ENCODE data around the gene RASD1. TPM values are rescaled to one million over a fixed set of nuclear protein-coding genes. Genes with fewer than 3 reads are reported as not detected.

Gene RASD1
- total RNA-seq, 1 experiment from 2014 or later: 11.0 TPM

DNA sequence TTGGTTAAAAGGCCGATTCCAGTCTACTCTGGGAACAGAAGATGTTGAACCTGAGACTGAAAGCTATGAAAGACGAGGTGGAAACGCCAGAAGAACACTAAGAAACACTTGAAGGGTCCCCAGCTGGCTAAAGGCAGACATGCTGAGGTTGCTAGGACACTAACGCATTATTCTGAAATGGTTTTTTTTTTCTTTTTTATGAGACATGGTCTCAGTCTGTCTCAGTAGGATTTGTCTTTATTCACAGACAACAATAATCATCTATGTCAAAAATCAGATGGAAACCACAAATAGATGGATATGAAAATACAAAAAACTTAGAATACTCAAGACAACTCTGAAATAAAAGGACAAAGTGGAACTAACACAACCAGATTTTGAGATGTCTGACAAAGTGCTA lies 35.0 kb upstream of the RASD1 start:
- Mint-ChIP-seq H3K36me3 (ENCODE audit: insufficient read depth, unreplicated experiment) (peaks cover 4% of the 10 kb centered on the region), H3K27me3 (ENCODE audit: insufficient read depth, unreplicated experiment) (no peaks in the 10 kb centered on the region), H3K4me3 (ENCODE audit: unreplicated experiment) (no peak overlapping the region), H3K27ac (ENCODE audit: unreplicated experiment) (no peak overlapping the region), H3K9me3 (ENCODE audit: unreplicated experiment) (no peaks in the 10 kb centered on the region), H3K4me1 (ENCODE audit: low read depth, unreplicated experiment) (peaks cover 8% of the 10 kb centered on the region)
- no peaks in the 10 kb centered on the region for H3K4me1 ChIP-seq
- CTCF ChIA-PET: no interaction called here
- POLR2A ChIA-PET: no interaction called here
- BruUV-seq (replicated peaks): no TSS peak
- H3K36me3 ChIP-seq (ENCODE audit: control insufficient read depth, insufficient read depth, low read length): no peaks in the 10 kb centered on the region
- H3K4me3 ChIP-seq (ENCODE audit: low read depth, low read length): no peak overlapping the region
- intact Hi-C loops (cut with micrococcal nuclease; ENCODE audit: unreplicated experiment): no loop called here
- TF ChIP-seq, protein P1, sequence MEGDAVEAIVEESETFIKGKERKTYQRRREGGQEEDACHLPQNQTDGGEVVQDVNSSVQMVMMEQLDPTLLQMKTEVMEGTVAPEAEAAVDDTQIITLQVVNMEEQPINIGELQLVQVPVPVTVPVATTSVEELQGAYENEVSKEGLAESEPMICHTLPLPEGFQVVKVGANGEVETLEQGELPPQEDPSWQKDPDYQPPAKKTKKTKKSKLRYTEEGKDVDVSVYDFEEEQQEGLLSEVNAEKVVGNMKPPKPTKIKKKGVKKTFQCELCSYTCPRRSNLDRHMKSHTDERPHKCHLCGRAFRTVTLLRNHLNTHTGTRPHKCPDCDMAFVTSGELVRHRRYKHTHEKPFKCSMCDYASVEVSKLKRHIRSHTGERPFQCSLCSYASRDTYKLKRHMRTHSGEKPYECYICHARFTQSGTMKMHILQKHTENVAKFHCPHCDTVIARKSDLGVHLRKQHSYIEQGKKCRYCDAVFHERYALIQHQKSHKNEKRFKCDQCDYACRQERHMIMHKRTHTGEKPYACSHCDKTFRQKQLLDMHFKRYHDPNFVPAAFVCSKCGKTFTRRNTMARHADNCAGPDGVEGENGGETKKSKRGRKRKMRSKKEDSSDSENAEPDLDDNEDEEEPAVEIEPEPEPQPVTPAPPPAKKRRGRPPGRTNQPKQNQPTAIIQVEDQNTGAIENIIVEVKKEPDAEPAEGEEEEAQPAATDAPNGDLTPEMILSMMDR (IDR thresholded peaks at IDR 0.05; ENCODE audit: insufficient read depth in 1 of 2, low read depth in 1 of 2, low read length in 1 of 2, severe bottlenecking in 1 of 2, unreplicated experiment in 1 of 2): no peak
- no peaks in the 10 kb centered on the region for H3K27me3 ChIP-seq (replicated peaks; ENCODE audit: control insufficient read depth, insufficient read depth, low read length)
- no peaks in the 10 kb centered on the region; the same call in 1 of the 2 replicates for H3K9me3 ChIP-seq
- no peak for DNase-seq

GRCh38 chr17:17528696-17529652 lies 32.8 kb upstream of the RASD1 start:
- no peaks in the 10 kb centered on the region for H3K4me1 ChIP-seq
- BruUV-seq (replicated peaks): no TSS peak
- no peak overlapping the region for H3K4me3 Mint-ChIP-seq (ENCODE audit: unreplicated experiment)
- peak overlapping the region; percentile 22 for H3K27ac Mint-ChIP-seq (ENCODE audit: unreplicated experiment)
- TF ChIP-seq, protein P1 (IDR thresholded peaks at IDR 0.05; ENCODE audit: insufficient read depth in 1 of 2, low read depth in 1 of 2, low read length in 1 of 2, severe bottlenecking in 1 of 2, unreplicated experiment in 1 of 2): no peak
- H3K27me3 Mint-ChIP-seq (ENCODE audit: insufficient read depth, unreplicated experiment): no peaks in the 10 kb centered on the region
- H3K36me3 ChIP-seq (ENCODE audit: control insufficient read depth, insufficient read depth, low read length): no peaks in the 10 kb centered on the region
- no peaks in the 10 kb centered on the region for H3K36me3 Mint-ChIP-seq (ENCODE audit: insufficient read depth, unreplicated experiment)
- H3K9me3 ChIP-seq: no peaks in the 10 kb centered on the region; the same call in 1 of the 2 replicates
- peaks cover 8% of the 10 kb centered on the region for H3K4me1 Mint-ChIP-seq (ENCODE audit: low read depth, unreplicated experiment)
- POLR2A ChIA-PET: no interaction called here
- H3K27me3 ChIP-seq (replicated peaks; ENCODE audit: control insufficient read depth, insufficient read depth, low read length): no peaks in the 10 kb centered on the region
- H3K9me3 Mint-ChIP-seq (ENCODE audit: unreplicated experiment): no peaks in the 10 kb centered on the region
- DNase-seq: no peak
- intact Hi-C loops (cut with micrococcal nuclease; ENCODE audit: unreplicated experiment): no loop called here
- CTCF ChIA-PET: interaction anchor here (0.6 to 1.5 kb wide), 2 partner anchors 32 to 476 kb away, joined by 3 to 4 read pairs; no protein-coding TSS in a partner anchor
- H3K4me3 ChIP-seq (ENCODE audit: low read depth, low read length): no peak overlapping the region

DNA sequence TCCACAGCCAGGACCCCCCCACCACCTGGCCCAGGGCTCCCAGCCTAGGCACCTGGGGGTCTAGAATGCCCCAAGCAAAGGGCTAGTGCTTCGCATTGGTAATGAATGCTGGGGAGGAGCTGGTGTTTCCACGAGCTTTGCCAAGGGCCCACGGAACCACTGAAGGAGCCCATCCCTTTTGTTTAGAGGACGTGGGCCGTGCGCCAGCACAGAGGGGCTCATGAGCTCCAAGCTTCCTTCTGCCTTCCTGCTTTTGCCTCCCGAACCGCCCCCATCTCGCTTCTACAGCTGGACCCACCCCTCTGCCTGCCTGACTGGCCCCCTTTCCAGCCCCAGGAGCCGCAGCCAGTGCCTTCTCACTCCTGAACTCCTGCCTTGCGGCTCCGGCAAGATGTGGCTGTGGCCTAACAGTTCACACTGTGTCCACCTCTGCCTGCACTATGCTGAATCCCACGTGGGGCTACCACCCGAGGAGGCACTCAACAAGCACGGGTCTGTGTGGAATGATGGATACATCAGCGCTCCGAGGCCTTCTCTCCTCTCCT lies 31.8 kb upstream of the RASD1 start:
- H3K36me3 Mint-ChIP-seq (ENCODE audit: insufficient read depth, unreplicated experiment): no peaks in the 10 kb centered on the region
- no peak overlapping the region for H3K27ac Mint-ChIP-seq (ENCODE audit: unreplicated experiment)
- H3K9me3 Mint-ChIP-seq (ENCODE audit: unreplicated experiment): no peaks in the 10 kb centered on the region
- no TSS peak for BruUV-seq (replicated peaks)
- CTCF ChIA-PET: interaction anchor here (0.6 kb wide), 1 partner anchor 477 kb away, joined by 3 read pairs; no protein-coding TSS in a partner anchor
- TF ChIP-seq, protein P1 (IDR thresholded peaks at IDR 0.05; ENCODE audit: insufficient read depth in 1 of 2, low read depth in 1 of 2, low read length in 1 of 2, severe bottlenecking in 1 of 2, unreplicated experiment in 1 of 2): no peak
- no peaks in the 10 kb centered on the region for H3K27me3 Mint-ChIP-seq (ENCODE audit: insufficient read depth, unreplicated experiment)
- no peak for DNase-seq
- Histone ChIP-seq H3K4me1 (no peaks in the 10 kb centered on the region), H3K9me3 (no peaks in the 10 kb centered on the region; the same call in 1 of the 2 replicates), H3K4me3 (ENCODE audit: low read depth, low read length) (no peak overlapping the region), H3K27me3 (replicated peaks; ENCODE audit: control insufficient read depth, insufficient read depth, low read length) (no peaks in the 10 kb centered on the region), H3K36me3 (ENCODE audit: control insufficient read depth, insufficient read depth, low read length) (no peaks in the 10 kb centered on the region)
- no peak overlapping the region for H3K4me3 Mint-ChIP-seq (ENCODE audit: unreplicated experiment)
- intact Hi-C loops (cut with micrococcal nuclease; ENCODE audit: unreplicated experiment): no loop called here
- POLR2A ChIA-PET: no interaction called here
- H3K4me1 Mint-ChIP-seq (ENCODE audit: low read depth, unreplicated experiment): peaks cover 8% of the 10 kb centered on the region
